Fibroblast of villous mesenchyme (primary cell): ENCODE results near the gene DPM2. TPM values are rescaled to one million over a fixed set of nuclear protein-coding genes. Genes with fewer than 3 reads are reported as not detected.

Source experiments
- DNase-seq: peaks from one replicate; pipeline ENCODE4 v3.0.0-alpha.2; 2010; ENCODE audit warnings: low read depth
- H3K4me3 ChIP-seq: 2 replicates; pipeline ENCODE4 v1.5.1; 2011; ENCODE audit warnings: low read depth, mild to moderate bottlenecking, low read length
- CTCF ChIP-seq: IDR thresholded peaks from 2 replicates; pipeline ENCODE4 v1.5.1; 2012; ENCODE audit warnings: low read depth, mild to moderate bottlenecking, low read length; ENCODE audit not compliant: insufficient read depth
- total RNA-seq: library from RNA; depleted of rRNA; stranded (reverse); fragments of >200 nt; gene quantifications from 2 replicates; pipeline ENCODE4 v1.2.3, GENCODE V29; 2012

The DPM2 gene
- total RNA-seq, 1 donor, result 11.2 TPM

DNA sequence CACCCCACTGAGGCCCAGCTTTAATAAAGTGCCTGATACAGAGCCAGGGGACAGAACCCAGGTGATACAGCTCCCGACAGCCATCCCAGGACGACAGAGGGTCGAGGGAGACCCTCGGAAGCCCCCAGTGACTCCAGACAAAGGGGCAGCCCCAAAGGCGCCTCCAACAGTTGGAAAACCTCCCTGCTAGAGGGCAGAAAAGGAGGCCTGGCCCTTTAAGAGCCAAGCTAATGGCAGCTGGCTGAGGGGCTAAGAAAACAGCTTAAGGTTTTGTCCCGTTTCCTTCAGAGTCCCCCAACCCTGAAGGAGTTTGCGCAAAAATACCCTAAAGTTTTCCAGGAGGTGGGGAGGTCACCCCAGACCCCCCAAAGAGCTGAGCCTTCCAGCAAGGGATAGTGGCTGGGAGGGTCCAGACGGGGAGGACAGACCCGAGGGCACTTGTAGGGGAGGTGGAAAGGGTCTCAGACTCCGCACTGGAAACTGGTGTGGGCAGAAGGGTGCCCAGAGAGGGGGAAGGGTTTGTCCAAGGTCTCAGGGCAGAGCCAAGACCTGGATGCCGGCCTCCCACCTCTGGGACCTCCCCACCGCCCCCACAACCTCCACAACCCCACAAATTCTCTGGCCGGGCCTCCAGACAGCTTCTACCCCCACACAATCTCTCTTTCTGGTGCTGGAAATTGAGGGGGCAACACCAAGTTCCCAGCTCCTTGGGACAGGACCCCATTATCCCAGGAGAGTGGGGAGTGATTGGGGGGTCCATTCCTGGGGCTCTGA is 52.0 kb downstream of the DPM2 start:
- no peak for TF ChIP-seq CTCF
- no peak for DNase-seq
- H3K4me3 ChIP-seq, result no peak overlapping the region

Other genes with a start within 250 kb of the DPM2 start
- gene CFAP157, start 230.9 kb downstream of the DPM2 start, total RNA-seq, result under 0.01 TPM in 2 replicates
- 11.7 and 16.4 TPM in 2 replicates for gene PTRH1, start 222.2 kb downstream of the DPM2 start, total RNA-seq
- not detected in 2 replicates for gene TTC16, start 221.8 kb downstream of the DPM2 start, total RNA-seq
- gene TOR2A, start 202.6 kb downstream of the DPM2 start, total RNA-seq, result 4.2 and 5.2 TPM in 2 replicates
- 0.32 and 0.43 TPM in 2 replicates for gene SH2D3C, start 159.2 kb downstream of the DPM2 start, total RNA-seq
- 37.0 and 50.1 TPM in 2 replicates for gene CDK9, start 151.8 kb downstream of the DPM2 start, total RNA-seq
- 77.7 and 93.7 TPM in 2 replicates for gene FPGS, start 135.0 kb downstream of the DPM2 start, total RNA-seq
- 25.8 and 30.7 TPM in 2 replicates for gene ENG, start 83.2 kb downstream of the DPM2 start, total RNA-seq
- 37.1 and 43.8 TPM in 2 replicates for gene AK1, start 60.2 kb downstream of the DPM2 start, total RNA-seq
- 39.9 and 44.0 TPM in 2 replicates for gene ST6GALNAC6, start 38.3 kb downstream of the DPM2 start, total RNA-seq
- gene ST6GALNAC4, start 20.8 kb downstream of the DPM2 start, total RNA-seq, result 30.0 and 34.1 TPM in 2 replicates
- gene PIP5KL1, start 7.1 kb downstream of the DPM2 start, total RNA-seq, result 2.6 and 3.5 TPM in 2 replicates
- gene EEIG1, start 43.1 kb upstream of the DPM2 start, total RNA-seq, result 15.5 and 16.4 TPM in 2 replicates
- gene NAIF1, start 129.5 kb upstream of the DPM2 start, total RNA-seq, result 6.8 and 10.8 TPM in 2 replicates
- gene SLC25A25, start 130.4 kb upstream of the DPM2 start, total RNA-seq, result 36.1 and 47.5 TPM in 2 replicates
- 43.6 and 58.6 TPM in 2 replicates for gene PTGES2, start 189.9 kb upstream of the DPM2 start, total RNA-seq
- gene LCN2, start 211.6 kb upstream of the DPM2 start, total RNA-seq, result not detected in 2 replicates
- 19.4 and 30.3 TPM in 2 replicates for gene BBLN, start 222.4 kb upstream of the DPM2 start, total RNA-seq